HG03280 (cell line): ENCODE measurements around the gene SLC22A2.
"Not testable (repeated sequence)": the region's sequence is repeated elsewhere in the genome, so short reads cannot be mapped to it uniquely, and the experiment has no call there.

Experiments
- ATAC-seq: cut with Tn5 transposase; IDR thresholded peaks from one replicate; pipeline ENCODE4 v1.9.1; 2021; ENCODE audit warnings: mild to moderate bottlenecking, moderate library complexity; ENCODE audit not compliant: unreplicated experiment

Gene SLC22A2

DNA sequence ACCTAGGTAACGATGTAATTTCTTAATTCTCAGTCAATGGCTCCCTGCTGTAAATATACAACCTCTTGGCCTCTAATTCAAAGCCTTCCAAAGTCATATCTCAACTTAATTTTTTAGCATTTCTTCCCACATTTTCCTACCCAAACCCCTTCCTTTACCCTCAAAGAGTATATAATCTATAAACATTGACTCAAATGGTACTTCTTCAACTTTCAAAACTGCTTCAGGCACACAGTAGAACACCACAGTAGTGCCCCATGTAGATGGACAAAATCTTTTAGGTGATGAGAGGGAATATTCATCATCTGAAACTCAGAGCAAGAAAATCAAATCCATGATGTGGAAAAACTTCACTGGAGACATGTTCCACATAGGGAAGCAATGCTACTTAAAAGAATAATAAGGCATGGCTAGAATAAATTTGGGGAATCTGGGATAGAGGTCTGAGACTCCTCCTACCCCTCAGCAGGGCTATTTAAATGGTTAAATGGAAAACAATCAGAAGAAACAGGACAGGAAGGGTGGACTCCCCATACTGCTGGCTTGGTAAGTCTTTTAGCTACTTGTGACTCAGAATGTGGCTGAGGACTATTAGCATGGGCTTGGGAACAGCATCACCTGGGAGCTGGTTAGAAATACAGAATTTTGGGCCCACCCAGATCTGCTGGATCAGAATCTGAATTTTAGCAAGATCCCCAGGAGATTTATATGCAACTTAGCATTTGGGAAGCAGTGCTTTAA is 6.4 kb downstream of the SLC22A2 start:
- ATAC-seq = no peak

DNA sequence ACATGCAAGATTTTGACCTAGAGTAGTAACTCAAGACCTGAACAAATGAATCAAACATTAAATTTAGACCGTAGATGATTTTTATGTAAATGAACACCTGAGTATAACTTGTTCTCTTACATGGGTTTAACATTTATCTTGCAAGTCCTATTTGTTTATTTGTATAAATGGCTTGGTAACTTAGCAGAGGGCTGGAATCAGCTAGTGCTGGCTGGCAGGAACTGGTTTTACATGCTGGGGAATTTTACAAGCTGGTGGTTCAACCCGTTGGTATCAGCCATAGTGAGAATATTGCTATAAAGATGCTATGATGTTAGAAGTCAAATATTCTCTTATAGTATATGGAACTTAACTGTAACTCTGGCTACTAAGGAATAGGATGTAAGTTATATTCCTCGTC is 8.9 kb downstream of the SLC22A2 start:
- no peak for ATAC-seq

DNA sequence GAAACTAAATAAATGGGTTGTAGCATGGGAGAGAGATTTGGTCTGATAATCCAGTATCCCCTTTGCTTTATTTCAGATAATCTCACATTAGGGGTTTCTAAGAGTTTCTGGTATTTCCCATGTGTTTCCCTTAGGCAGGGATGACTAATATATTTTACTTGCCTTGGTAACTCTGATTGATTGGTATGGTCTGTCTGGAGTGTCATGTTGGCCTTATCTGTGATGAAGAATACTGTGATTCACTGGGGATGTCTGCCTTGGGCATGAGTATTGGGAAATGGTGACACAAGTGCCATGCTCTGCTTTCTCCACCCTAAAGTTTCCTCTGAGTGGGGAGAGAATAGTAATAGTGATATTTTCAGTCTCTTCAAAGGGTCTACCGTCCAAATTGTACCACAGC is 10.1 kb downstream of the SLC22A2 start:
- ATAC-seq = no peak

DNA sequence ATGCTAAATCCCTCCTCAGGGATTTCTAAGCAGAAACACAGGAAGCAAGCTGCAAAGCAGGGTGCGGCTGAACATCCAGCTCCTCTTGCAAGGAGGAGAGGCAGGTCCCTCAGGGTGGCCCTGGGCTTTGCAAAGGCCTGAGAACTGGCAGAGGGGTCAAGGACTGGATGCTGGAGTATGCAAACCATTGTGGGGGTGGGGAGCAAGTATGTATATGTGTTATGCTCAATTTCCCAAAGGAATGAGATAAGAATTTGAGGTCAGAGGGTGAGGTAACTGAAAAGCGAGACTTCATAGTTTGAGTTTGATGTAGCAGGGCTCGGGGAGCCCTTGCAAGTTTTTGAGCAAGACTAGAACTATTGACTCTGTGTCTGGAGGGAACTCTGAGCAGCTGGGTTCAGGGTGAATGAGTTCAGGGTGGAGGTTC is 11.2 kb downstream of the SLC22A2 start:
- ATAC-seq = no peak

DNA sequence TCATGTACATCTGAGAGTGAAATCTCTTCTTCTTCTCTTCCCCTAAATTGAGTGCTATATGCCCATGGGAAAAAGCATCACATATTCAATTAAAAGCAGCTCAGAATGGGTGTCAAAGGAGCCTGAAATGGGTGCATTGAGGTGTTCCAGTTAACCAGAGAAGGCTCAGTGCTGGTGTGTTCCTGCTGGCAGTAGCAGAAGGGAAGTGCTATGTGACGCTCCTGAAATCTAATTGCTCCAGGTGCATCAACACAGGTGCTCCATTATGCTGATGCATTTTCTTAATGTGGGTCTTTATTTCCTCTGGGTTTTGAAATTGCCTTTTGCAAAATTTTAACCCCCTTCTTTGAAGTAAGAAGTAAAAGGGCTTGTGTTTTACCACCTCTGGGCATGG is 17.9 kb downstream of the SLC22A2 start:
- ATAC-seq = no peak

DNA sequence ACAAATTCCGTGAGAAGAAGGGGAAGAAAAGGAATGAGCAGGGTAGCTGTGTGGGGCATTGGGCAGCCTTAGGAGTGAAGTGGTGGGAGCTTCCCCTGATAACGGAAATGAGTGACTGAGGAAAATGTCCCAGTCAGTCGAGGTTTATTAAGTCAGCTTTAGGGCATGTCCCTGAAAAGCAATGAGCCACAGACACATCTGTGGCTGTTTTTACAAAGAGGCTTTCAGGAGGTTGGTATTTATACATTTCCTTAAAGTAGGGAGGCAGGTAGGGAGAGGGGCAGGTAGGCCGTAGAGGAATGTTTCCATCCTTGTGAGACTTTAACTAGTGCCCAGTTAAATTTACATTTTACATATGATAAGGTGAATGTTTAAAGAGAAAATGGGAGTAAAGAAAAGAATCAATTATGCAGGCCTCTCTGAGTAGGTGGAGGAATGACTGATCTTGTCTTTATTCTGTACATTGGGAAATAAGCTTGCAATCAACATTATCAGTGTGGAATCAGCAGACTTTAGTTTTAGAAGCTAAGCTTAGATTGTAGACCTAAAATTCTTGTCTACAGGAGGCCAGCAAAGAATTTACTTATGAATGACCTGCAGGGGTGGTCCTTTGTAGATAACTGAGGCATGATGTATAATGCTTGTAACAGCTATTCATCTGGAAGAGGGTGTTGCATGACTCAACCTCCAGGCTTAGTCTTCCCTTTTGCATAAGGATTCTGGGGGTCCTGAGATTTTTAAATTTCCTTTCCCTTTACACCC is 18.5 kb downstream of the SLC22A2 start:
- ATAC-seq = no peak

DNA sequence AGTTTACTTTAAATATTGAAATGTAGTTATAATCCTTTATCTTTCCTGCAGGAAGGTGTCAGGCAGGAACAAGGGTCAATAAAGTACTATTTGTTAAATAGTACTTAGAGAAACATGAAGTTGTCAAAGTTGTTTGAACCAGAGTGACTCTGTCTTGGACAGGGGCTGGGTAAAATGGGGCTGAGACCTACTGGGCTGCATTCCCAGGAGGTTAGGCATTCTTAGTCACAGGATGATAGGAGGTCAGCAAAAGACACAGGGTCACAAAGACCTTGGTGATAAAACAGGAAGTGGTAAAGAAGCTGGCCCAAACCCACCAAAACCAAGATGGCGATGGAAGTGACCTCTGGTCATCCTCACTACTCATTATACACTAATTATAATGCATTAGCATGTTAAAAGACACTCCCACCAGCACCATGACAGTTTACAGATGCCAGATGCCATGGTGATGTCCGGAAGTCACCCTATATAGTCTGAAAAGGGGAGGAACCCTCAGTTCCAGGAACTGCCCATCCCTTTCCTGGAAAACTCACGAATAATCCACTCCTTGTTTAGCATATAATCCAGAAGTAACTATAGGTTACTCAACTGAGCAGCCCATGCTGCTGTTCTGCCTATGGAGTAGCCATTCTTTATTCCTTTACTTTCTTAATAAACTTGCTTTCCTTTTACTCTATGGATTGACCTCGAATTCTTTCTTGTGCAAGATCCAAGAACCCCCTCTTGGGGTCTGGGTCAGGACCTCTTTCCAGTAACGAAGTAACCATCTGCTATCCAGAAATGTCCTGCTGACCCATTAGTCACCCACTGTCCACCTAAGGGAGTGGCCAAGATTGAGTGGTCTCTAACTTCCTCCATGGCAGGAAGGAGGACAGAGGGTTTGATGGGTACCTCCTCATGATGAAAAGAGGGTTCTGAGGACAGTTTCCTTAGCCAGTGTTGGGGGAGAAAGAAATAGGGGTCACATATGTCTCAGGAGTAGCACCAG is 19.6 kb downstream of the SLC22A2 start:
- ATAC-seq = no peak

DNA sequence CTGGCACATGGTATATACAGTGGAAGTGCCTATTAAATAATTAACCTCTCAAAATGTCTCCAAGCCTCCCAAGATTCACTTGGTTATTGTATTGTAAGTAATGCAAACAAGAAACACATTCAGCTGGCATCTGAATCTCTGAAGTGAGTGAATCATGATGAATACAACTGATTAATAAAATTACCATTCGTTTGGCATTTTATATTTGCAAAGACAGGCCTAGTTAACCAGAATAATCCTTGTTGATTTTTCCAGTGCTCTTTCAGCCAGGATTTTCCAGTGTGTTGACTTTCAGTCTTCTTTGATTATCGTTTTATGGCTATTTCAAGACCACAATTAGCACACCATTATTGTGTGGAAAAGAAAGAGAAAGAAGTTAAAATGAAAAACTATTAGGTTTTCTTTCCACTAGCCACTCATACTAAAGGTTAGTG is 20.3 kb downstream of the SLC22A2 start:
- no peak for ATAC-seq

DNA sequence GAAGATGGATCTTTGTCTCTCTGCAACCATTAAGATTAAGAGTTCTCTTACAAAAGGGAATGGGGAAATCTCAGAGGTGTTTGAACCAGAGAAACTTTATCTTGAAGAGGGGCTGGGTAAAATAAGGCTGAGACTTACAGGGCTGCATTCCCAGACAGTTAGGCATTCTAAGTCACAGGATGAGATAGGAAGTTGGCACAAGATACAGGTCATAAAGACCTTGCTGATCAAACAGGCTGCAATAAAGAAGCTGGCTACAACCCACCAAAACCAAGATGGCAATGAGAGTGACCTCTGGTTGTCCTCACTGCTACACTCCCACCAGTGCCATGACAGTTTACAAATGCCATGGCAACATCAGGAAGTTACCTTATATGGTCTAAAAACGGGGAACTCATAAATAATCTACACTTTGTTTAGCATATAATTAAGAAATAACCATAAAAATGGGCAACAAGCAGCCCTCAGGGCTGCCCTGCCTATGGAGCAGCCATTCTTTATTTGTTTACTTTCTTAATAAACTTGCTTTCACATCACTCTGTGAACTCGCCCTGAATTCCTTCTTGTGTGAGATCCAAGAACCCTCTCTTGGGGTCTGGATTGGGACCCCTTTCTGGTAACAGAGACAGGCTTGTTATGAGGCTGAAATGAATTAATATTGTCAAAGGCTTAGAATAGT is 20.9 kb downstream of the SLC22A2 start:
- not testable (repeated sequence) for ATAC-seq

DNA sequence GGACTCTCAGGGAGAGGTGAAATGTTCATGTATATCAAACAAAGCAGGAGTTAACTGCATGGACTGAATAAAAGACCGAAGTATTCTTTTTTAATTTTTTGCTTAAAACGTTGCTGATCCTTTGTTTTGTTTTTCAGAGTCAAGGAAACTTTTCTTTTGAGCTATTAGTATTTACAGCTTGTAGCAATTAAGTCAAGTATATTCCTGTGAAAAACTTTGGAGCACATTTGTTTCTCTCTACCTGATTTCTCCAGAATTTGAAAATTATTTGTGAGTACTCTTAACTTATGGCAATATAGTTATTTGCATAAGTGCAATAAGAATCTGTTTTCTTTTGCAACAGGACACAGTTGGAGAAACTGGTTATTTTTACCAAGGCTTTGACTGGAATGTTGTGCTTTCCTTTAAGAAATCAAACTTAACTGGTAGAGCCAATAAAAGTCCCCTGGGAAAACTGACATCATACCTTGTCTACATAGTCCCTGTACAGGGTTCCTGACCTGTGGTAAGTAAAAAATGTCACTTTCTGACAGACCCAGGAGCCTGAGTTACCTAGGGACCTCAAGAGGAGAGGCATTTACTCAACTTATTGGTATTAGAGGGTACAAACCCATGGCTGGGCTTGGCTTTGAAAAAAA is 22.3 kb downstream of the SLC22A2 start:
- ATAC-seq = not testable (repeated sequence)

DNA sequence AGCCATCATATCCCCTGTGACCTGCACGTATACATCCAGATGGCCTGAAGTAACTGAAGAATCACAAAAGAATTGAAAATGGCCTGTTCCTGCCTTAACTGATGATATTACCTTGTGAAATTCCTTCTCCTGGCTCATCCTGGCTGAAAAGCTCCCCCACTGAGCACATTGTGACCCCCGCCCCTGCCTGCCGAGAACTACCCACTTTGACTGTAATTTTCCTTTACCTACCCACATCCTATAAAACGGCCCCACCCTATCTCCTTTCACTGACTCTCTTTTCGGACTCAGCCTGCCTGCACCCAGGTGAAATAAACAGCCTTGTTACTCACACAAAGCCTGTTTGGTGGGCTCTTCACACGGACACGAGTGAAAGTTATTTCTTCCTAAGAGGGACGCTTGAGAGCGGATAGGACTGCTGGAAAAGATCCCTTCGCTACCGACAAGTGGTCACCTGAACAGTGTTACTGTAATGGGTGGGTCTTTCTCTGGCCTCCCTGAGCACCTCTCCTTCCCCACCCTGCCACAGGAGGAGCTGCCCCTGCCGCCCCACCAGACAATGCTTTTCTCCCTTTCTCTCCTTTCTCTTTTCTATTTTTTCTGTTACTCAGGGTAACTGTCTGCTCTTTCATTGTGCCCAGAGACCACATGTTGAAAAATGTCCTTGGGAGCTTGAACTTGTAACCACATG is 24.5 kb downstream of the SLC22A2 start:
- not testable (repeated sequence) for ATAC-seq

DNA sequence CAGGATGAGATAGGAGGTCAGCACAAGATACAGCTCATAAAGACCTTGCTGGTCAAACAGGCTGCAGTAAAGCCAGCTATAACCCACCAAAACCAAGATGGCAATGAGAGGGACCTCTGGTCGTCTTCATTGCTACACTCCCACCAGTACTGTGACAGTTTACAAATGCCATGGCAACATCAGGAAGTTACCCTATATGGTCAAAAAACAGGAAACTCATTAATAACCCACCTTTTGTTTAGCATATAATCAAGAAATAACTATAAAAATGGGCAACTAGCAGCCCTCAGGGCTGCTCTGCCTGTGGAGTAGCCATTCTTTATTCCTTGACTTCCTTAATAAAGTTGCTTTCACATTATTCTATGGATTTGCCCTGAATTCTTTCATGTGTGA is 30.9 kb downstream of the SLC22A2 start:
- no peak for ATAC-seq

DNA sequence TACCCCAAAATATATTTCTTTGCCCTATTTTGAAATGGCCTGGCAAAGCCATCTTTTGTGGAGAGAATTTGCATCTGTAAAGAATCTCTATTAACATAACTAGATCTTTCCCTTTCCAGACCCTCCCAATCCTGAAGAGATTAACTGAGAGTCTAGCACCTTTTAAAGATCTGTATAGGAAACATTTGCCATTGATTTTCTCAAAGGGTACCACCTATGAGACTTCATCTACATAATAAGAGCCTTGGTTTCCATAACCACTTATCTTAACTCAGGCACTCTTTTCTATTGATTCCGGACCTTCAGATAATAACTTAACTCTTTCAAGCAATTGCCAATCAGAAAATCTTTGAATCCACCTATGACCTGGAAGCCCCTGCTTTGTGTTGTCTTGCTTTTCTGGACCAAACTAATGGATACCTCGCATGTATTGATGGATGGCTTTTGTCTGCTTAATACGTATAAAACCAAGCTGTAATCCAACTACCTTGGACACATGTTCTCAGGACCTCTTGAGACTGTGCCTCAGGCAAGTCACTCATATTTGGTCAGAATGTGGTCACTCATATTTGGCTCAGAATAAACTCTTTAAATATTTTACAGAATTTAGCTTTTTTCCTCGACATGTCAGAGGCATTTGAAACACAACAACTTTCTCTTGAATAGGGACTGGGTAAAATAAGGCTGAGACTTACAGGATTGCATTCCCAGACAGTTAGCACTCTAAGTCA is 31.4 kb downstream of the SLC22A2 start:
- ATAC-seq = no peak

DNA sequence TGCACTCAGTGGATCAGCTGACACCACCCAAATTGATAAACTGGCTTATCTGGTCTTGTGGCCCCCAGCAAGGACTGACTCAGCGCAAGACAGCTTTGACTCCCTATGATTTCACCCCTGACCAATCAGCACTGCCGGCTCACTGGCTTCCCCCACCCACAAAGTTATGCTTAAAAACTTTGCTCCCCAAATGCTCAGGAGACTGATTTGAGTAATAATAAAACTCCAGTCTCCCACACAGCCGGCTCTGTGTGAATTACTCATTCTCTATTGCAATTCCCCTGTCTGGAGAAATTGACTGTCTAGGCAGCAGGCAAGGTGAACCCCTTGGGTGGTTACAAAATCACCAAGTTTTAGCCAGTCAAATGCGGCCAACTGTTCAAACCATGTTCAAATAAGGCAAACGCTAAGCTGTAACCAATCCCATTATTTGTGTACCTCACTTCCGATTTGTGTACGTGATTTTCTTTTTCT is 32.5 kb downstream of the SLC22A2 start:
- no peak for ATAC-seq

DNA sequence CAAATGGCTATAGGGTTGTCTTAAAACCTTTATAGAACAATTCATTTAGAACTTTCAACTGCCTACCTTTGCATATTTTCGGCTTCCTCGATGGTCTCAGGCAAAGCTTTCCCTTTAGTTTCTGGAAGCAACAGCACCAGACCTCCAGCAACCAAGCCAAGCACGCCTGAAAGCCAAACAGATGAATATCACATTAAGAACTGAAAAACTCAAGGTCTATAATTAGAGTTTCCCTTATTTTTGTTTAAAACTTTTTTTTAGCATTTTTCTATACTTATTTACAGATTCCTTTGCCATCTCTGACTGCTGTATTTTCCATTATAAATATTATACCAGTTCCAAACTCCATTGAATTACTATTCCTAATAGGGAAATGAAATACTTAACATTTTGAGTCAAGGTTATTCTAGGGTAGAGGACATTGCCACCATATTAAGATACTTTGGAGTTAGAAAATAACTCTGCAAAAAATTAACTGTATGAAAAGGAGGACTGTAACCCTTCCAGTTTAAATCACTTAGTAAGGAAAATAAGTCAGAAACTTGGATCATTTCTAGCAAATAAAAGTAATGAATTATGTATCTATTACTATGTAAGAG is 33.9 kb downstream of the SLC22A2 start:
- ATAC-seq = no peak

DNA sequence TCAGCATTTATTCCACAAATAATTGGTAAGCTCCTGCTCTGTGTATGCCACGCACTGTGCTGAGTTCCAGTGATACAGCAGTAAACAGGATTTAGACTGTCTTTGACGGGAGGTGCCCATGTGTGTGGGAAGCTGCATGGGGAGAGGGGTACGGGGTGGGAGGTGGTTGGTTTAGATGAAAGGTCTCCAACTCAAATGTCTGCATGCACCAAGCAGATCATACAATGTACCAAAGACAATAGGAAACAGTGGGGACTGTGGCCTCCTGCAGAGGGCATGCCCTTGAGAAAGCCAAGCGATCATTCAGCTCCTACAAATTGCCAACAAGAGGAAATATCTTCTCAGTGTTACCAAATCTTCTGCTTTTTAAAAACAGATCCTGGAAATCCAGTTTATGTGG is 36.1 kb downstream of the SLC22A2 start:
- no peak for ATAC-seq

DNA sequence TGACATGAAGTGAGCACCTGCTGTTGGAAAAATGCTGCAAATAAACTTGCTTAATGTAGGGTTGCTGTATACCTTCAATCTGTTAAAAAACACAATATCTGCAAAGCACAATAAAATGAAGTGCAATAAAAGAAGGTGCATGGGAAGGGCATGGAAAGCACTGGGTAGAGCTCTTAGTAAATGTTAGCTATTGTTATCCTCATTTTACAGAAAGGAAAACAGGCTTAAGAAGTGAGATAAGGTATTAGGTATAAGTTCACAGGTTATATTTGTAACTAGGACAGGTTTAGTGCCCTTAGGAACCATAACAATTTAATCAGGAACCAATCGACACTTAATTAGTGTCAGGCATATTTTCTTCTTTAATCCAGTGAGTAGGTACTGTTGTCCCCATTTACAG is 36.7 kb downstream of the SLC22A2 start:
- no peak for ATAC-seq

DNA sequence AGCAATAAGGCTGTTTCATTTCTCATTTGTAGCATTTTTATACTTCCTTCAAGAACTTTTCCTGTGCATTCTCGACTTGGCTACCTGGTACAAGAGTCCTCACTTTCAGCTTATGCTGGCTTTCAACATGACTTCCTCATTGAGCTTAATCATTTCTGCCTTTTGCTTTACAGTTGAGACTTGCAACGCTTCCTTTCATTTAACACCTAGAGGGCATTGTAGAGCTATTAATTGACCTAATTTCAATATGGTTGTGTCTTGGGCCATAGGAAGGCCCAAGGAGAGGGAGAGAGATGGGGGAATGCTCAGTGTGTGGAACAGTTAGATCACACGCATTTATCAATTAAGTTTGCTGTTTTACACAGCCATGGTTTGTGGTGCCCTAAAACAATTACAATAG is 37.2 kb downstream of the SLC22A2 start:
- ATAC-seq = no peak
